ENCODE data around the gene RPA3.
"Not testable (repeated sequence)": the region's sequence is repeated elsewhere in the genome, so short reads cannot be mapped to it uniquely, and the experiment has no call there.

RPA3 gene

DNA sequence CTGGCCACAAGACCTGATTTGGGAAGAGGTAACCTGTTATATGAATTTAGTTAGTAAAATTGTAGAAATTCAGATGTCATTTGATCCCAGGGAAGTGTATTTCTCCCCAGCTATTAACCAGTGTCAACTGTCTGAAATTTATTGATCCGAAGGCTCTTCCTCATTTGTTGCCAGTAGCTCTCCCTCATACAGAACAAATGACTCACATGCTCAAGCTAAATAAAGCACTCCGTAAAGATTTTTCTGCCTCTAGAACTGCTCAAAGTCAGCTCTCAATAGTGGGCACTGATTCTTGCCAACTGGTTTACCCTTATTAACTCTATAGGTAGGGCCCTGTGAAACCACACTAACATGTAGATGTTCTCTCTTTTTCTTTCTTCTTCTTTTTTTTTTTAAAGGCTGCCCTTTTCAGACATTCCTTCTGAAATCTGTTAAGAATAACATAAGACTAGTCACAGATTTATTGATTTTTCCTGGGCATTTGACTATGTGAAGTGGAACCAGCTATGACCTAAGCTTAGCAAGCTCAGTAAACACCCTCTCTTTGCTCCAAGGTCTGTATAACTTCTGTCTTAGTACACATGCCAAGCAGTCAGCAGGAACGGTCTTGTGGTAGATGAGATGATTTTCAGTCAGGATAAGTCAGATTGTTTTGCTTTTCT lies 21.8 kb downstream of the RPA3 start:
- in situ Hi-C loops (cut with MboI; ENCODE audit: low sequenced_read_pairs) = no loop called here

DNA sequence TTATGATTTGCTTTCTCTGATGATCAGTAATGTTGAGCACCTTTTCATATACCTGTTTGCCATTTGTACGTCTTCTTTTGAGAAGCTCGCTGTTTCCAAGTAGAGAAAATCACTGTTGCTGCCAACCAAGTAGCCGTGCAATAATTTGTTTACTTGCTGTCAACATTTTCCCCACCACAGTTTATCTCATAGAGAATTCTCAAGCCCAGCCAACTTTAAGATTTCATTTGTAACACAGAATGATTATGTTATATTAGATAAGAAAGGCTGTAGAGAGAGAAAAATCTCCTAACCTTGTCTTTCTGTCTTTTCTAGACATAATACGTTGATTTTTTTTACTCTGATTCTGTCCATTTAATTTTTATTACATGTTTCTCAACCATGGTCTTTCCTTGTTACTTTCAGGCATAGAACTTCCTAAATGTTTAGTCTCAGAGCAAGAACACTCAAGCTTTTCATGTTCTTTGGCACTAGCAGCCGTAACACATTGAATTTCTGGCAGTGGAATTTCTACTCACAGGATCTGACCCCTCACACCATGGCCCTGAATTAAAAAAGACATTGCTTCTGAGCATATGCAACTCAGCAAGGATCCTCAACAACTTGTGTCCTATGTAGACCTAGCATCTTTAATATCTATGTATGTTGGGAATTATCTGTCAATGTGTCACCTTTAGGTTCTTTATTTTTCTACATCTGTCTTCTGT lies 23.1 kb downstream of the RPA3 start:
- in situ Hi-C loops (cut with MboI; ENCODE audit: low sequenced_read_pairs) = no loop called here

DNA sequence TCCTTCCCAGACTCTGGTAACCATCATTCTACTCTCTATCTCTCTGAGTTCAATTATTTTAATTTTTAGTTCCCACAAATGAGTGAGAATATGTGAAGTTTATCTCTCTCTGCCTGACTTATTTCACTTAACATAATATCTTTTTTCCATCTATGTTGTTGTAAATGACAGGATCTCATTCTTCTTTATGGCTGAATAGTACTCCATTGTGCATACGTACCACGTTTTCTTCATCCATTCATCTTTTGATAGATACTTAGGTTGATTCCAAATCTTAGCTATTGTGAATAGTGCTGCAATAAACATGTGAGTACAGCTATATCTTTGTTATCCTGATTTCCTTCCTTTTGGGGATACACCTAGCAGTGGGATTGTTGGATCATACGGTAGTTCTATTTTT lies 23.9 kb downstream of the RPA3 start:
- in situ Hi-C loops (cut with MboI; ENCODE audit: low sequenced_read_pairs) = no loop called here

DNA sequence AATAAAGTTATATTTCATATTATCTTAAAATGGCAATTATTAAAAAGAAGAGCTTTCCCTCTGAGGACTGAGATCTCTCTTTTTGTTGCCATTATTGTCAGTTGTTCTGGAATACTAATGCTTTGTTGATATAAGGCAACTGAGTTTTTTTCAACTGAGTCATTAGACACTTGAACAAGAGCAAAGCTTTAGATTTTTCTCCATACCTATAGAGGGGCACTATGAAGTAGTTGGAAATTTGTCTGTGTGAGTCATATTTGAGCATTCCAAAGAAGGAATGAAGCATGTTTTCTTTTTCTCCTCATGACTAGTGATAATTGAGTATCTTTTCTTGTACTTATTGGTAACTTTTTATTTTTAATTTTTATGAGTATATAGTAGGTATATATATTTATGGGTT lies 24.5 kb downstream of the RPA3 start:
- in situ Hi-C loops (cut with MboI; ENCODE audit: low sequenced_read_pairs) = no loop called here

DNA sequence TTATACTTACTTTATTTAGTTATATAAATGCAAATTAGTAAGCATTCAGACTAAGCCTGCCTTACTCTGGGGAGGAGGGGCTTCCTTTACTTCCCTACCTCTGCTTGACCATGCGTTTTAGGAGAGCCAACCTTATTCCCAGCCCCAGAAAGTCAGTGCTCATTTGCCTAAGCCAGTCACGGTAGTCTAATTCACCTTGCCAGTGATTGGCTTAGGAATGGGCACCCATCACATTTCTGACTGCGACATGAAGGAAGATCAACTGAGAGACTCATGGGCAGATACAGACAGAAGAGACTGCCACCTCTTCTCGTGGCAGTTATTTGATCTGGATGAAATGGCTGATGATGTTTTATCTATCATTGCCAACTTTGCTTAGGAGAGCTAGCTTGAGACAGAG lies 29.5 kb downstream of the RPA3 start:
- in situ Hi-C loops (cut with MboI; ENCODE audit: low sequenced_read_pairs) = no loop called here

DNA sequence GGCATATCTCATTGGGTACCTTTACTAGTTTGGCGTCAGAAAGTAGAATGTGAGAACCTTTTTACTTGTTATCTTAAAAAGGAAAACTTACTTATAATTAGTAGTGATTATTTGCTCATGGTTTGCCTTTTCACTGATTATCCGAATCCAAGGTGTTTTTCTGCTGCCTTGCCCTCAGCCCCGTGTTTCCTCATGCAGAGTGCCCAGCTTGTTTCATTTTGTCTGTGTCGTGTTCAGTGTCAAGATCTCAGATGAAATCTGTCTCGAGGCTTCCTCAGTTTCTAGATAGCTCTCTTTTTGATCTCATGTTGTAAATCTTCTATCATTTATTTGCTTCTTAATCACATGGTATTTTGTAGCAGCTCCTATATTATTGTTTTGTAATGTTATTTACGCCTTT lies 30.1 kb downstream of the RPA3 start:
- in situ Hi-C loops (cut with MboI; ENCODE audit: low sequenced_read_pairs) = no loop called here

DNA sequence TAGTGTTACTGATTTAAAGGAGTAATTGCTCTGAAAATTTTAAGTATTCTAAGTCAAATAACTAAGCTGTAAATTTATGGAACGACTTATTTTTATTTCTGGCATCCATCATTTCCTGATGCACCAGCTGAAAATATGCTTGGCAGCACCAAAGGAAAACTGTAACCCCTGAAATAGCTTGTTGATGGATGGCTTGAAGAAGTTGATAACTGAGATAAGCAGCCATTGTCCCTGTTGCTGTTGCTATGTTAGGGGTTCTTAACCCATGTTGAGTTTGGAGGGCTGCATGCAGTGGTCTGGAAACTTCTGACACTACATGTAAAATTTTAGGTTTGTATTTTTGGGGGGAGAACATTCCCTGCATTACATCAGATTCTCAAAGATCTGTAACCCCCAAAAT lies 30.6 kb downstream of the RPA3 start:
- in situ Hi-C loops (cut with MboI; ENCODE audit: low sequenced_read_pairs) = no loop called here

DNA sequence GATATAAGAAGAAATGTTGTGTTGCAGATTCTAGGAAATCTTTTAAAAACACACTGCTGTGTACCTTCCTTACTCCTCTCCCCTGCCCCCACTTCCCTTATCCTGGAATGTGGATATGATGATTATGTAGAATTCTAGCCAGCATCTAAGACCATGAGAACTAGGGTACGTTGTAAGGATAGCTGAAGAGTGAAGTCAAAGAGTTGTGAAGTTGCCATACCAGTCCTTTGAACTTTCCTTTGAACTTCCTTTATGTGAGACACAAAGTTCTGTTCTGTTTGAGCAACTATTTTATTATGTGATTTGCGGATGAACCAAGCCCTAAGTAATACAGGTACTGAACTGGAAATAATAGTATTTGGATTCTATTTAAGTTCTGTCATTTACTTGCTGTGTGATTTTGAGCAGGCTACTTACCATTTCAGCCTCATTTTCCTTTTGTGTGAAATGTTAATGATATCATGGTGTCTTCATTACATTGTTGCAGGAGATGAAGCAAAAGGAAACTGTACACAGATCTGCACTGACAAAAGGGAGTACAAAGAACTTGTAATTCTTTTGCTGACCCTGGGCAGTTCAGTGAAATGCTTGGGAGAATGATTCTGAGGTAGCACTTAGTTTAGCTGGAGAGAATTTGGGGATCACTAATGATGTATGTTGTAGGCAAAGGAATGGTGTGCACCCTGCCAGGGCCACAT lies 31.4 kb downstream of the RPA3 start:
- in situ Hi-C loops (cut with MboI; ENCODE audit: low sequenced_read_pairs) = no loop called here

DNA sequence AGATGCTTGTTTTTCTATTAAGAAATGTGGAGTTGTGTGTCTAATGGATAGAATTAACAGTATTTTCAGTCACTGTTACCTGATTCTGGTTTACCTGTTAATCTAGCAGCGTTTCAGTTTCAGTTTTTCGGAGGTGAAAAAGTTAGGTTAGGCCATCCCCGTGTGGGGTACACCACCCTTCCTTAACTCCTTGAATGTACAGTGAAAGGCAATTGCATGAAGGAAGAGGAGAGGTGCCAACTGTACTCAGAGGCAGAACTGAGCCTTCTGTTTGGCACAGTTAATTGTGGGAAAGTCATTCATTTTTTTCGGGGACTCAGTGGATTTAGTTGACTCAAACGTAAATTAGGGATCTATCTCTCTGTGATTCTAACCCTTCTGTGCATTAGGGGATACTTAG lies 35.5 kb downstream of the RPA3 start:
- in situ Hi-C loops (cut with MboI; ENCODE audit: low sequenced_read_pairs) = no loop called here

DNA sequence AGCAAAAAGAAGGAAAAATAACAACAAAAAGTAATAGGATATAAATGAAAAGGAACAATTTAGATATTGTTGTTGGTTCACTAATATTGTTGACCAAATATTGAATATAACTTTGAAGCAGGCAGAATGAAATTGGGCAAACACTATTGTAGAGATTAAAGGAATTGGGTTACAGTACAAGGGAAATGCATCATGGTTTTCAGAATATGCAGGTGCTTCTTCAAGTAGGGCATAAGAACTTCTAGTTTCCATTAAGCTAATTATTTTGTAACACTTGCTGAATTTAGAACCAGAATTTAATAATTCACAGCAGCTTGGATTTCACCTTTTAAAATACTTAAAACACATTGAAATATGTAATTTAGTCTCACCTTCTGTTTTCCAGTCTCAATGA lies 36.5 kb downstream of the RPA3 start:
- in situ Hi-C loops (cut with MboI; ENCODE audit: low sequenced_read_pairs) = no loop called here

DNA sequence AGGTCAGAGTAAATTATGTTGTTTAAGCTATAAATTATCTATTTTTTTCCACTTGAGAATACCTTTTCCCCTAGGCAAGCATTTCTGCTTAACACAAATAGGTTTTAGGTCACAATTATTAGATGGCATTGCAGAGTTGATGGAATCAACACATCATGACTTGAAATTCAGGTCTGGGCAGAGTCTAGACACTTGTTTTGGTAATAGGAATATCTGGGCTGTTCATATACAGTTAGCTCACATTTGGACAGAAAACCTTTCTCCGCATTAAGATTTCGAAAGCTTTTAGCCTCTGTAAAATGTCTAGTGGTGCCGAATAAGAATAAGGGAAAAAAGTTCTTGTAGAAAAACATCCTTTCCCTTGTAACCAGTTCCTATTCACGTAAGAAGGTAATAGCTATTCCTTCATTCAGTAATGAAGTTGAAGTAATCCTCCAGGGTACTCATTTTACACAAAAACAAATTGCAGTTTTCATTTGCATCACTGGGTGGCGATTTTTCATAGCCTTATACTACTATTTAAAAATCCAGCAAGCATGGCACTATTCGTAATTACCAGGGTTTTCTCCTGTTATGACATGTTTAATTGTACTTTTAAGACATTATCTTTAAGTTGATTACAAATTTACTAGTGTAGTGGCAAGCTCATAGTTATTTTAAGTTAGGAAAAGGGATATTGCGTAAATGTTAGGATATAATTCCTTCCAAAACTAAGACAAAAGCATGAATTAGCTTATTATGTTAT lies 37.0 kb downstream of the RPA3 start:
- in situ Hi-C loops (cut with MboI; ENCODE audit: low sequenced_read_pairs) = no loop called here

DNA sequence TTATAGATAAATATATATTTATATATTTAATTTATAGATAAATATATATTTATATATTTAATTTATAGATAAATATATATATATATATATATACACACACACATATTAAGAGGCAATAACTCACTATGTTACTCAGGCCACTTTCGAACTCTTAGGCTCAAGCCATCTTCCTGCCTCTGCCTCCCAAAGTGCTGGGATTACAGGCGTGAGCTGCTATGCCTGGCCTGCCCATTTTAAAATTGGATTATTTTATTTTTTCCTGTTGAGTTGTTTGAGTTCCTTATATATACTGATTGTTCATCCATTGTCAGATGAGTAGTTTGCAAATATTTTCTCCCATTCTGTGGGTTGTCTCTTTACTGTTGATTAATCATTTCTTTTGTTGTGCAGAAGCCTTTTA lies 38.8 kb downstream of the RPA3 start:
- in situ Hi-C loops (cut with MboI; ENCODE audit: low sequenced_read_pairs) = not testable (repeated sequence)

DNA sequence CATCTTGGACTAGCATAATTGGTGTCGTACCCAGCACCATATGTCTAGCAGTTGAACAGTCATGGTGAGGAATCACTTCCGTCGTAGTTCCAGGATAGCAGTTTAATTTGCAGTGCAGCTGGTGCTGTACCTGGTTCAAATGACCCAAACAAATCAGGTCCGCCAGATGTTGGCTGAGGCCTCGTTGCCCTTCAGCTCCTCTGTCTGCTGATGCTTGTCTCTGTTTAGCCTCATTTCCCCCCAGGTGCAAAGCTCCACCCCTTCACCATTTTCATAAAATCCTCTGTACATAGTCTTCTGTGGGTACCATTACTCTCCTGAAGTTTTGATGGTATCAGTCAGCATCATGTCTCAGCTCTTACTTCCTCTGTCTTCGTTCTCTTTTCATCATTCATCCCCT lies 42.7 kb downstream of the RPA3 start:
- in situ Hi-C loops (cut with MboI; ENCODE audit: low sequenced_read_pairs) = no loop called here

DNA sequence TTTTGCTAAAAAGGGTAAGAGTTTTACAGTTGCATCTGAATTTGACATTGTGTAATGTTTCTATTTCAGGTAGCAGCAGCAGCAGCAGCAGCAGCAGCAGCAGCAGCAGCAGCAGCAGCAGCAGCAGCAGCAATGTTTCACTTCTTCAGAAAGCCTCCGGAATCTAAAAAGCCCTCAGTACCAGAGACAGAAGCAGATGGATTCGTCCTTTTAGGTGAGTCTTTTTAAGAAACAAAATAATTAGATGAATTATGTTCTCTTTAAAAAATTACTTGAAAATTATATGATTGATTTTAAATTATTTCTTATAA lies 45.2 kb downstream of the RPA3 start:
- in situ Hi-C loops (cut with MboI; ENCODE audit: low sequenced_read_pairs) = no loop called here

DNA sequence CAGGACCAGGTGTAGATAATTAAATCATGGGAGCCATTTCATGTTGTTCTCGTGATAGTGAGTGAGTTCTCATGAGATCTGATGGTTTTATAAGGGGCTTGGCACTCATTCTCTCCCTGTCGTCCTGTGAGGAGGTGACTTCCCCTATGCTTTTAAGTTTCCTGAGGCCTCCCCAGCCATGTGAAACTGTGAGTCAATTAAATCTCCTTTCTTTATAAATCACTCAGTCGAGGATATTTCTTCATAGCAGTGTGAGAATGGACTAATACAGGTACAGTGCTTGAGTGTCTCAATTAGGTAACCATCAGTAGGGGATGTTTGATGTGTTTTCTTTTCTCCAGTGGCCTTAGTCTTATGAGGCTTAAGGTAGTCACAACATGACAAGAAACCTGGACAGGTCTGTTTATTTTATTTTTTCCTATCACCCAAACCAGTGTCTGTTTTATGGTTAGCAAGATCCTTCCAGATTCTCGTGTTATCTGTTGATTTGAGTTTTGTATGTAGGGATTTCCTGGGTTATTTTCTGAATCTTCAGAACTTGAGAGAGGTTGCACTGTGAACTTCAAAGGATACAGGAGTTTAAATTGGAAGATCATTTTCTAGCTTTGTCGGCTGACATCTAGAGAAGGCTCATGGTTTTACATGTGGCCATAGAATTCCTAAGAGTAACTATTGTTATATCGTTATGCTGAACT lies 45.7 kb downstream of the RPA3 start:
- in situ Hi-C loops (cut with MboI; ENCODE audit: low sequenced_read_pairs) = no loop called here

DNA sequence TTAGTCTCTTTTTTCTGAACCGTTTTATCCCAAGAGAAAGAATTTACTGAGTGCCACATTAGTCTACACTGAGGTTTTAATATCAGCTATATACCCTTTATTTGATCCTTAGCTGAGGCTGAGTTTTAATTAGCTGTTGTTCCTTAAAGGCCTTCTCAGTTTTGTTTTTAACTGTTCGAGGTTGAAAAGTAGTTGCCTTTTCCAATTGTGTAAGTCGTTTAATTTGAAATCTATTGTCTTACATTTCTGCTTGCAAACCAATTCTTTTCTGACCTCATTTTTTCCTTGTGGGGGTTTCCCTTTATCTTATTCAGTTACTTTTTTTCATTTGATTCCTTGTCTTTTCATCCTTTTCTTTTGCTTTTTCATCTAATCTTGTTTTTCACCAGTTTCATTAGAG lies 47.0 kb downstream of the RPA3 start:
- in situ Hi-C loops (cut with MboI; ENCODE audit: low sequenced_read_pairs) = no loop called here

DNA sequence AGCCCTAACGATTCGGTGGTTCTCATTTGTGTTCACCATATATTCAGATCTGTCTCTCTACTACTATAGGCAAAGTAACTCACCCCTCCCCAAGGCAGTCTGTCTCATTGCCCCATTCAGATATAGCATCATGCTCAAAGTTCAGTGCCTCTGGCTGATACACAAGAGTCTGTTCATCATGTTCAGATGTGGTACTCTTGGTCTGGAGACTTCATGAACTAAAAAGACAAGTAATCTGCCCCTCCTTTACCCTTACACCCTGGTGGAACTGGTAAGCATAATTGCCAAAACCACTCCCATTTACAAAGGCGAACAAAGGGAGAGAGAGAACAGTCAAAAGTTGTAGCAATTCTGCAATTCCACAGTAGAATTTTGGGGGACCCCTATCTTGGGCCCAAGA lies 47.9 kb downstream of the RPA3 start:
- in situ Hi-C loops (cut with MboI; ENCODE audit: low sequenced_read_pairs) = no loop called here

DNA sequence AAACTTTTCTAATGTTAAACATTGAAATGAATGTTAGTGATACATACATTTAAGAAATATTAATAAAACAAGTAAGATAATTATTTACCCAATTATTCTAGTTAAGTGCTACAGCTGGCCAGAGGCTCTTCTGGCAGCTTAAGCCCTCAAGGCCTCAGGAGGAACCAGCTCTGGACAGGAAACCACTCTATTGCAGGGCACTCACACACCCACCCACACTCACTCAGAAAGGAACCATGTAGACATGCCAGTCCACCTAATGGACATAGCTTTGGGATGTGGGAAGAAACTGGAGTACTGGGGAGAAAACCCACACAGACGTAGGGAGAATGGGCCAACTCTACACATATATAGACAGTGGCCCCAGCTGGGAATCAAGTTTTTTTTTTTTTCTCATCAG lies 49.7 kb downstream of the RPA3 start:
- in situ Hi-C loops (cut with MboI; ENCODE audit: low sequenced_read_pairs) = no loop called here

DNA sequence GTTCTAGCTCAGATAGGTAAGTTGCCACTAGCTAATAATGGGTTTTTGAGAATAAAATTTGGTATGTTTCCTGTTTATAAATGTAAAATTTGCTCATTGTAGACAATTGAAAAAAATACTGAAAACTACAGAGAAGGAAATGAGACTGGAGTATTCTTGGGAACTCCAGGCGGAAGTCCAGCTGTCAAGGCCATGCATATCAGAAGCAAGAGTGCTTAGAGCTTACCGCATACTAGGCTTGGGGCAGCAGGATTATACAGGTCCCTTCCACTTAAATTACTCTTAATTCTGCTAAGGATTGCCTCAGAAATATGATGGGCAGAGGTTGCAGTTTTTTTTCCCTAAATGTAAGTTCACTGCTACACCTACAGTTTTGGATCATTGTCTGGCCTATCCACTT lies 51.2 kb downstream of the RPA3 start:
- in situ Hi-C loops (cut with MboI; ENCODE audit: low sequenced_read_pairs) = no loop called here

DNA sequence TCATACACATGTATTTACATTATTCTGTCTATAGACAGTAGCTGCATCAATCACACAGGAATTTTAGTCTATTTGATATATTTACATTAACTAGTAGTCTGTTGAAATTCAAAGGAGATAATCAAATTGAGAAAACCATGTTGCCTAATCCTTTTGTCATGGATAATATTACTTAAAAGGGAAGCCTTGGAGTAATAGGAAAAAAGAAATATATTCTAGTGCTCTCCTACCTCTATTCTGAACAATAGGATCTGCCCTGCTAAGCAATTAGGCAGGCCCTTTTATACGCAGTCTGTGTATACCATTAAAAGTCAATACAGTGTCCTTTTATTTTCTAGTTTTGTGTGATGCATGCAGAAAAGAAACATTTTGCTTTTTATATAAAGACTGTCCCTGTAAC lies 53.4 kb downstream of the RPA3 start:
- in situ Hi-C loops (cut with MboI; ENCODE audit: low sequenced_read_pairs) = no loop called here

DNA sequence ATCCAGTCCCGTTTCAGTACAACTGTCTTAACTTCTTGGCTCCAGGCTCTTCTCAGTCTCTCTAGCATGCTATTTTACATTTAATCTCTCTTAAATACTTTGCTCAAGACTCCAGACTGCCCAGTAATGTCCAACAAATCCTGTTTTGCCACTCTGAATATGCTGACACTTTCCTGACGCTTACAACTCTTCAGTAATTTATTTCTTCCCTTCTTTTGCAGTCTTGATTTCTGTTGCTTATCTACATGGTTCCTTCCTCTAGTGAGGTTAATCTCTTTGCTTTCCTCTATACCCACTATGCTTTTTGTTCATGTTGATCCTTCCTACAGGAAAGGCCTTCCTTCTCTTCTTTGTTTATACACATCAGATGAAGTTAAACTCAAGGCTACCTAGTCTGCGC lies 54.1 kb downstream of the RPA3 start:
- in situ Hi-C loops (cut with MboI; ENCODE audit: low sequenced_read_pairs) = no loop called here
